MM.1S (cell line): Measurements from ENCODE around the gene AUTS2.

Experiments
- DNase-seq: peaks from one replicate; pipeline ENCODE4 v3.0.0-alpha.2; 2015
- H2AFZ ChIP-seq: fragments of 300-600 bp; sonication (generic); 2 replicates; pipeline ENCODE4 v1.6.0; 2016; ENCODE audit warnings: antibody characterized with exemption, low read length
- H3F3A ChIP-seq: fragments of 300-600 bp; sonication (generic); 2 replicates; pipeline ENCODE4 v1.6.1; 2016; ENCODE audit warnings: mild to moderate bottlenecking, antibody characterized with exemption, low read length, moderate library complexity, mixed read lengths; ENCODE audit not compliant: insufficient read depth
- H3K27ac ChIP-seq: fragments of 300-600 bp; sonication (generic); 2 replicates; pipeline ENCODE4 v1.5.1; 2016; ENCODE audit warnings: mild to moderate bottlenecking, low read length
- H3K27me3 ChIP-seq: fragments of 300-600 bp; sonication (generic); replicated peaks from 2 replicates; pipeline ENCODE4 v1.6.0; 2016; ENCODE audit warnings: low read length; ENCODE audit not compliant: insufficient read depth
- H3K36me3 ChIP-seq: fragments of 300-600 bp; sonication (generic); replicated peaks from 2 replicates; pipeline ENCODE4 v1.6.1; 2016; ENCODE audit warnings: mild to moderate bottlenecking, low read length, mixed read lengths; ENCODE audit not compliant: insufficient read depth
- H3K4me1 ChIP-seq: fragments of 300-600 bp; sonication (generic); 2 replicates; pipeline ENCODE4 v1.6.1; 2016; ENCODE audit warnings: low read length, mixed read lengths
- H3K4me2 ChIP-seq: fragments of 300-600 bp; sonication (generic); 2 replicates; pipeline ENCODE4 v1.6.0; 2016; ENCODE audit warnings: low read depth, low read length
- H3K4me3 ChIP-seq: fragments of 300-600 bp; sonication (generic); 2 replicates; pipeline ENCODE4 v1.5.1; 2016; ENCODE audit warnings: low read length, mixed read lengths
- H3K79me2 ChIP-seq: fragments of 300-600 bp; sonication (generic); 2 replicates; pipeline ENCODE4 v1.6.1; 2016; ENCODE audit warnings: mixed run types, low read length, mixed read lengths
- H3K9ac ChIP-seq: fragments of 300-600 bp; sonication (generic); 2 replicates; pipeline ENCODE4 v1.6.1; 2016; ENCODE audit warnings: low read length, mixed read lengths
- H3K9me2 ChIP-seq: fragments of 300-600 bp; sonication (generic); replicated peaks from 2 replicates; pipeline ENCODE4 v1.6.1; 2016; ENCODE audit warnings: mild to moderate bottlenecking, low read length, mixed read lengths; ENCODE audit not compliant: insufficient read depth
- H3K9me3 ChIP-seq: fragments of 300-600 bp; sonication (generic); replicated peaks from 2 replicates; pipeline ENCODE4 v1.6.1; 2016; ENCODE audit warnings: mild to moderate bottlenecking, low read length, mixed read lengths; ENCODE audit not compliant: insufficient read depth
- H4K20me1 ChIP-seq: fragments of 300-600 bp; sonication (generic); 2 replicates; pipeline ENCODE4 v1.6.1; 2016; ENCODE audit warnings: mild to moderate bottlenecking, low read length, moderate library complexity, mixed read lengths; ENCODE audit not compliant: insufficient read depth
- EZH2 ChIP-seq: fragments of 300-600 bp; sonication (generic); optimal IDR thresholded peaks from 2 replicates; pipeline ENCODE3; 2017; ENCODE audit warnings: low read depth, mild to moderate bottlenecking, antibody characterized with exemption, low read length, mixed read lengths
- EZH2phosphoT487 ChIP-seq: fragments of 300-600 bp; sonication (generic); IDR thresholded peaks from 2 replicates; pipeline ENCODE4 v1.6.1; 2018; ENCODE audit warnings: antibody characterized with exemption, low read length
- TF ChIP-seq, protein P1 (sequence below): fragments of 300-600 bp; sonication (generic); IDR thresholded peaks from 2 replicates; pipeline ENCODE4 v1.5.1; 2016; ENCODE audit warnings: antibody characterized with exemption, low read length, mixed read lengths

AUTS2 gene

DNA sequence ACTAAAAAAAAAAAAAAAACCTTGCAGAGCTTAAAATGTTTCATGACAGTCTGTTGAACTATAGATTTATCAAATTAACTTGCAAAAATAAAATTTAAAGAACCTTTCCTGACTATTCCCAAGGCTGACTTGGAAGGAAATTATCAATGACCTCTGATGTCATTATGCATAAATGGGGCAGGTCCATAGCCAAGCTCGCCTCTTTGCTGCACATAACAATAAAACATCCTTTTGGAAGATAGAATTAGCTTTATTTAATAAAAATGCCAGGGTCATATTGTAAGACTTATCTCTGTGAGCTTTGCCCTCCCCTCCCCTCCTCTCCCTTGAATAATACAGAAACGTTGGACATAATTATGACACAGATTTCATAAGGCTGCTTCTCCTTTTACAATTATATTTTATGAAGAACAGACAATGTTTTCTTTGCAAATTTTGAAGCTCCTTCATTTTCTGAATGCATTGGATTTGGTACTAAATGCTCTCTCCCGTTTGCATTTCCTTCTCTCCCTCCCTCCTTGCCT is 444.8 kb downstream of the AUTS2 start:
- DNase-seq = no peak
- H3K9me3 ChIP-seq = no peaks in the 10 kb centered on the region
- no peak overlapping the region for H3K27ac ChIP-seq
- no peaks in the 10 kb centered on the region for H3K9me2 ChIP-seq
- H3K9ac ChIP-seq = no peak overlapping the region
- no peaks in the 10 kb centered on the region for H3K27me3 ChIP-seq
- no peaks in the 10 kb centered on the region for H3K36me3 ChIP-seq
- H2AFZ ChIP-seq = no peak overlapping the region
- H3K4me2 ChIP-seq = no peak overlapping the region
- H3K4me3 ChIP-seq = no peak overlapping the region
- H3F3A ChIP-seq = no peaks in the 10 kb centered on the region
- no peak for TF ChIP-seq EZH2
- TF ChIP-seq EZH2phosphoT487 = no peak
- TF ChIP-seq, protein P1, sequence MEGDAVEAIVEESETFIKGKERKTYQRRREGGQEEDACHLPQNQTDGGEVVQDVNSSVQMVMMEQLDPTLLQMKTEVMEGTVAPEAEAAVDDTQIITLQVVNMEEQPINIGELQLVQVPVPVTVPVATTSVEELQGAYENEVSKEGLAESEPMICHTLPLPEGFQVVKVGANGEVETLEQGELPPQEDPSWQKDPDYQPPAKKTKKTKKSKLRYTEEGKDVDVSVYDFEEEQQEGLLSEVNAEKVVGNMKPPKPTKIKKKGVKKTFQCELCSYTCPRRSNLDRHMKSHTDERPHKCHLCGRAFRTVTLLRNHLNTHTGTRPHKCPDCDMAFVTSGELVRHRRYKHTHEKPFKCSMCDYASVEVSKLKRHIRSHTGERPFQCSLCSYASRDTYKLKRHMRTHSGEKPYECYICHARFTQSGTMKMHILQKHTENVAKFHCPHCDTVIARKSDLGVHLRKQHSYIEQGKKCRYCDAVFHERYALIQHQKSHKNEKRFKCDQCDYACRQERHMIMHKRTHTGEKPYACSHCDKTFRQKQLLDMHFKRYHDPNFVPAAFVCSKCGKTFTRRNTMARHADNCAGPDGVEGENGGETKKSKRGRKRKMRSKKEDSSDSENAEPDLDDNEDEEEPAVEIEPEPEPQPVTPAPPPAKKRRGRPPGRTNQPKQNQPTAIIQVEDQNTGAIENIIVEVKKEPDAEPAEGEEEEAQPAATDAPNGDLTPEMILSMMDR = no peak
- no peaks in the 10 kb centered on the region for H3K79me2 ChIP-seq
- H3K4me1 ChIP-seq = peaks cover 7% of the 10 kb centered on the region; the same call in 1 of the 2 replicates
- H4K20me1 ChIP-seq = no peaks in the 10 kb centered on the region

DNA sequence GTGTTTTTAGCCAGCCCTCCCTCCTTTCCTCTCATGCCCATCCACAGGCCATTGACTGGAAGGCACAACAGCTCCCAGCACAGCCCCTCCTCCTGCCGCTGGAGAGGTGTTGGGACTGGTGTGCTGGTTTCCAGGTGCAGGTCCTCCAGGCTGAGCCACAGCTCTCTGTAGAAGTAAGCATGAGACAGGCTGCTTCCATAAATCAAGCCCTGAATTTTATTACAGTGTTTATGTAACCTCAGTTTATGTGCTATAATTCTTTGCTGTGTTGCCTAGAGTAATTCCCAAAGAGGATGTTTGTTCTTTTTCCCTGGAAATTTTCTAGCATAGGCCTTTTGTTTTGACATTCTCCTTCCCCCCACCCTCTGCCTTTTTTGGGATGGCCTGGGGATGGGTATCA is 445.8 kb downstream of the AUTS2 start:
- no peak overlapping the region for H3K27ac ChIP-seq
- TF ChIP-seq, protein P1 = no peak
- no peak for TF ChIP-seq EZH2
- no peak for TF ChIP-seq EZH2phosphoT487
- DNase-seq = no peak

DNA sequence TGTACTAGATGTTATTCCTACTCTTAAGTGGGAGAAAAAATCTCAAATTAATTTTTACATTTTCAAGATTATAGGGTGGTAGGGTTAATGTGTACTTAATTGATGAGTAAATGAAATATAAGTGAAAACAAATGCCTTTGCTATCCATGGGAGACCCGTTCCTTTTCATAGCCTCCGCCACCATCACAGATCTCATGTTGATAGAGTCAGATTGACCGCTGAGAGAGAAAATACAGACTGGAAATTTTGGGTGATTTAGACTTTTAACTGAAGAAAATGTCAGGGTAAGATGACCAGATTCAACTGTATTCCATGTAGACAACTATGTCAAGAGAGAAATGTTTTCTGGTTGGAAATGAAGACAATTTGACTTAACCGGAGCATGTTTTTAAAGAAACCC is 446.2 kb downstream of the AUTS2 start:
- H3K9me2 ChIP-seq = no peaks in the 10 kb centered on the region
- H2AFZ ChIP-seq = no peak overlapping the region
- H3K4me2 ChIP-seq = no peak overlapping the region
- no peaks in the 10 kb centered on the region for H3K36me3 ChIP-seq
- no peak overlapping the region for H3K9ac ChIP-seq
- H4K20me1 ChIP-seq = no peaks in the 10 kb centered on the region
- H3F3A ChIP-seq = no peaks in the 10 kb centered on the region
- no peaks in the 10 kb centered on the region for H3K9me3 ChIP-seq
- TF ChIP-seq EZH2 (no peak), EZH2phosphoT487 (no peak)
- TF ChIP-seq, protein P1 = no peak
- no peaks in the 10 kb centered on the region for H3K27me3 ChIP-seq
- no peak overlapping the region for H3K27ac ChIP-seq
- DNase-seq = no peak
- no peak overlapping the region for H3K4me3 ChIP-seq
- H3K4me1 ChIP-seq = peaks cover 7% of the 10 kb centered on the region; the same call in 1 of the 2 replicates
- H3K79me2 ChIP-seq = no peaks in the 10 kb centered on the region

More for the DNA sequence above, 445.8 kb downstream of the AUTS2 start:
- Histone ChIP-seq H3F3A (no peaks in the 10 kb centered on the region), H3K36me3 (no peaks in the 10 kb centered on the region), H3K4me1 (peaks cover 7% of the 10 kb centered on the region; the same call in 1 of the 2 replicates), H3K9me3 (no peaks in the 10 kb centered on the region), H3K9me2 (no peaks in the 10 kb centered on the region), H3K27me3 (no peaks in the 10 kb centered on the region), H3K4me3 (no peak overlapping the region), H3K79me2 (no peaks in the 10 kb centered on the region), H3K9ac (no peak overlapping the region), H4K20me1 (no peaks in the 10 kb centered on the region), H2AFZ (no peak overlapping the region), H3K4me2 (no peak overlapping the region)
